ENCODE data around the gene AKR1C8. TPM values are rescaled to one million over a fixed set of nuclear protein-coding genes. Genes with fewer than 3 reads are reported as not detected.

AKR1C8 gene
- total RNA-seq, 4 donors from 2014 or later, result not detected

- Histone ChIP-seq H3K27me3 (no peaks in the 10 kb centered on the region), H3K4me3 (no peak overlapping the region), H3K36me3 (no peaks in the 10 kb centered on the region), H3K4me1 (no peaks in the 10 kb centered on the region), H3K27ac (no peak overlapping the region), H3K9me3 (peaks cover 0 to 5% (median 0%) of the 10 kb centered on the region in 4 donors)
- DNase-seq (ENCODE audit: low spot score in 2 of 2), result no peak
- no peak for TF ChIP-seq EP300 (IDR thresholded peaks at IDR 0.05)
- TF ChIP-seq POLR2A (IDR thresholded peaks at IDR 0.05), result no peak
- no peak for TF ChIP-seq CTCF (IDR thresholded peaks at IDR 0.05)
- 57 to 76% methylated on average over 1 of the region's 1 CpG for WGBS, 2 donors
Measured at GRCh38 chr10:5148678-5149032, 36.3 kb downstream of the AKR1C8 start.

DNA sequence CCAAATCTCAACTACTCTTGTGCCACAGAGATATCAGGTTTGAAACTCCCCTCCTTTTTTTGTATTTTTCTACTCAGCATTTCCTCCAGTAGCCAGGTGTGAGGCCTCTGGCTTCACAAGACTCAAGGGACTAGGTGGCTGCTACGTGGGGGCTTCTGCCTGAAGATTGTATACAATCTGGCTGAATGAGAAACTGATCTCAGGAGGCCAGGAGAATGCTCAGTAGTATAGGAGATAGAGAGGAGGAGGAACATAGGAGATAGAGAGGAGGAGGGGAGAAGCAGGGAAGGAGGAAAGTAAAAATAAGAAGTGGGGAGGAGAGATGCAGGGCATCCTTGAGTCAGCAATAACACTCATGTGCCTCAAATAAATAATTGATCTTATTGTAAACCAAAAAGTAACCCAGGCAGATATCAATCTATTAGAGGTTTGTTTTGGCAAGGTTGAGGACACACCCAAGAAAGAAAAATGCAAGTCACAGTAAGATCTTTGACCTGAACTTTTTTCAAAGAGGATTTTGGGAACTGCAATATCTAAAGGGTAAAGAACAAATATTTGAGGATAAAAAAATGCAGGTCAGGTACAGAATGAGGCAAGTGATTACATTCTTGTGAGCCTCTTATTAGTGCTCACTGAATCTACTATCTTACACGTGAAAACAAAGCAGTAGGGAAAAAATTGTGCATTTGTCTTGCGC, 36.8 kb downstream of the AKR1C8 start:
- 50 to 55% methylated on average over 3 of the region's 3 CpGs for WGBS, 2 donors
- no peak overlapping the region for H3K4me3 ChIP-seq
- peak overlapping the region in 1 of 4 donors; percentile 19 for H3K27ac ChIP-seq
- peaks cover 0 to 5% (median 0%) of the 10 kb centered on the region in 4 donors for H3K9me3 ChIP-seq
- no peaks in the 10 kb centered on the region for H3K27me3 ChIP-seq
- no peaks in the 10 kb centered on the region for H3K36me3 ChIP-seq
- H3K4me1 ChIP-seq, result no peaks in the 10 kb centered on the region
- DNase-seq (ENCODE audit: low spot score in 2 of 2), result no peak
- TF ChIP-seq EP300 (IDR thresholded peaks at IDR 0.05), result no peak
- no peak for TF ChIP-seq POLR2A (IDR thresholded peaks at IDR 0.05)
- TF ChIP-seq CTCF (IDR thresholded peaks at IDR 0.05), result no peak

GRCh38 chr10:5147255-5147980, 37.5 kb downstream of the AKR1C8 start:
- Histone ChIP-seq H3K27ac (peak overlapping the region in 1 of 4 donors; percentile 19), H3K36me3 (no peaks in the 10 kb centered on the region), H3K4me3 (no peak overlapping the region), H3K27me3 (no peaks in the 10 kb centered on the region), H3K4me1 (no peaks in the 10 kb centered on the region), H3K9me3 (peaks cover 0 to 5% (median 0%) of the 10 kb centered on the region in 4 donors)
- TF ChIP-seq POLR2A (IDR thresholded peaks at IDR 0.05) (no peak), EP300 (IDR thresholded peaks at IDR 0.05) (no peak), CTCF (IDR thresholded peaks at IDR 0.05) (no peak)
- 75 to 79% methylated on average over 5 of the region's 5 CpGs for WGBS, 2 donors
- no peak for DNase-seq (ENCODE audit: low spot score in 2 of 2)

GRCh38 chr10:5146920-5147254, 38.1 kb downstream of the AKR1C8 start:
- DNase-seq (ENCODE audit: low spot score in 2 of 2), result no peak
- H3K27ac ChIP-seq, result no peak overlapping the region
- H3K36me3 ChIP-seq, result no peaks in the 10 kb centered on the region
- no peaks in the 10 kb centered on the region for H3K27me3 ChIP-seq
- no peaks in the 10 kb centered on the region for H3K4me1 ChIP-seq
- no peak overlapping the region for H3K4me3 ChIP-seq
- WGBS, 2 donors, result 82 to 83% methylated on average over 5 of the region's 5 CpGs
- peaks cover 0 to 5% (median 0%) of the 10 kb centered on the region in 4 donors for H3K9me3 ChIP-seq
- TF ChIP-seq EP300 (IDR thresholded peaks at IDR 0.05) (no peak), CTCF (IDR thresholded peaks at IDR 0.05) (no peak), POLR2A (IDR thresholded peaks at IDR 0.05) (no peak)

- Histone ChIP-seq H3K9me3 (peaks cover 0 to 6% (median 0%) of the 10 kb centered on the region in 4 donors), H3K27ac (no peak overlapping the region), H3K27me3 (no peaks in the 10 kb centered on the region), H3K4me3 (no peak overlapping the region), H3K4me1 (no peaks in the 10 kb centered on the region), H3K36me3 (no peaks in the 10 kb centered on the region)
- DNase-seq (ENCODE audit: low spot score in 2 of 2), result no peak
- TF ChIP-seq EP300 (IDR thresholded peaks at IDR 0.05), result no peak
- no peak for TF ChIP-seq POLR2A (IDR thresholded peaks at IDR 0.05)
- TF ChIP-seq CTCF (IDR thresholded peaks at IDR 0.05), result no peak
- 76 to 85% methylated on average over 5 of the region's 5 CpGs for WGBS, 2 donors
Measured at GRCh38 chr10:5143137-5143536, 41.8 kb downstream of the AKR1C8 start.

Measured in tibial nerve (tissue), 4 donors.